Aorta (tissue), 5 donors: Measurements from ENCODE around the gene ATP6V1B1. TPM values are rescaled to one million over a fixed set of nuclear protein-coding genes. Genes with fewer than 3 reads are reported as not detected.

ENCODE experiments used
- ATAC-seq: fragments of 200-7000 bp; cut with Tn5 transposase; one replicate; pipeline ENCODE4 v1.9.1; 2022; ENCODE audit warnings: moderate library complexity; ENCODE audit not compliant: low FRiP score
- DNase-seq, 2 donors: peaks; one replicate each; pipeline ENCODE4 v3.0.0-alpha.2; 2020
- H3K27ac ChIP-seq, 2 donors: one replicate each; pipeline ENCODE4 v1.5.1; 2013; ENCODE audit warnings: low read length in 2 of 2, mild to moderate bottlenecking in 2 of 2, moderate library complexity in 2 of 2, control low read depth in 1 of 2, inconsistent platforms in 1 of 2, low read depth in 1 of 2
- H3K27me3 ChIP-seq, 2 donors: one replicate each; pipeline ENCODE4 v1.6.1; 2013; ENCODE audit warnings: control low read depth in 1 of 2, low read length in 1 of 2, mild to moderate bottlenecking in 1 of 2, moderate library complexity in 1 of 2; ENCODE audit not compliant: insufficient read depth in 2 of 2, control insufficient read depth in 1 of 2
- H3K36me3 ChIP-seq, 2 donors: one replicate each; pipeline ENCODE4 v1.6.1; 2013; ENCODE audit warnings: control low read depth in 1 of 2, low read length in 1 of 2, mild to moderate bottlenecking in 1 of 2; ENCODE audit not compliant: insufficient read depth in 2 of 2, control insufficient read depth in 1 of 2
- H3K4me1 ChIP-seq, 2 donors: one replicate each; pipeline ENCODE4 v1.6.1; 2013; ENCODE audit warnings: low read length in 2 of 2, control low read depth in 1 of 2, mild to moderate bottlenecking in 1 of 2, moderate library complexity in 1 of 2; ENCODE audit not compliant: insufficient read depth in 2 of 2, control insufficient read depth in 1 of 2
- H3K4me3 ChIP-seq, 2 donors: one replicate each; pipeline ENCODE4 v1.5.1; 2013; ENCODE audit warnings: low read length in 2 of 2, control low read depth in 1 of 2, mild to moderate bottlenecking in 1 of 2
- H3K9me3 ChIP-seq: one replicate; pipeline ENCODE4 v1.6.1; 2013; ENCODE audit warnings: mild to moderate bottlenecking, low read length; ENCODE audit not compliant: control insufficient read depth
- WGBS, 2 donors: extraction: QIAGEN DNeasy Blood & Tissue Kit; methylation state at CpG; one replicate each; pipeline ENCODE4 v1.1.7; 2013; 5-methylcytosine and 5-hydroxymethylcytosine counted together
- intact Hi-C, 2 donors: fragments of 100-400 bp; cut with DNase I; formaldehyde crosslinking; loops; one replicate each; pipeline versions ENCODE4 v1.14.2 to v1.15.0; 2022
- polyA plus RNA-seq, 2 donors: library from polyadenylated mRNA; stranded (reverse); fragments of 200-250 nt; gene quantifications; one replicate each; pipeline ENCODE4 v1.2.3, GENCODE V29; 2013
- total RNA-seq, 2 donors: library from RNA; stranded (reverse); fragmentation: NEBNext Ultra II Directional; extraction: Animal tissue kit (Norgen Biotek cat#: 25700); gene quantifications; one replicate each; pipeline ENCODE4 v1.2.1, GENCODE V29; 2021
- donor health status: healthy with polysubstance abuse.
- donor health status: Bipolar disorder and iron deficiency.
- donor health status: DM: no; HTN: no; CAD: no.
- donor health status: DM: no; HTN: no; CAD: no.
- donor health status: DM: yes; HTN: yes; CAD: no.

The ATP6V1B1 gene
- total and polyA plus RNA-seq, 4 donors: 1.8 to 6.4 (median 3.1) TPM; not detected in 1

GRCh38 chr2:70931376-70932000 lies 4.2 kb upstream of the ATP6V1B1 start:
- H3K27ac ChIP-seq: no peak overlapping the region
- ATAC-seq (no peak), DNase-seq (no peak)
- H3K36me3 ChIP-seq: no peaks in the 10 kb centered on the region
- H3K27me3 ChIP-seq: no peaks in the 10 kb centered on the region
- intact Hi-C loops: no loop called here
- H3K9me3 ChIP-seq: no peaks in the 10 kb centered on the region
- H3K4me1 ChIP-seq: no peaks in the 10 kb centered on the region
- WGBS, 2 donors: 63 to 72% methylated on average over 9 of the region's 9 CpGs
- H3K4me3 ChIP-seq: no peak overlapping the region

DNA sequence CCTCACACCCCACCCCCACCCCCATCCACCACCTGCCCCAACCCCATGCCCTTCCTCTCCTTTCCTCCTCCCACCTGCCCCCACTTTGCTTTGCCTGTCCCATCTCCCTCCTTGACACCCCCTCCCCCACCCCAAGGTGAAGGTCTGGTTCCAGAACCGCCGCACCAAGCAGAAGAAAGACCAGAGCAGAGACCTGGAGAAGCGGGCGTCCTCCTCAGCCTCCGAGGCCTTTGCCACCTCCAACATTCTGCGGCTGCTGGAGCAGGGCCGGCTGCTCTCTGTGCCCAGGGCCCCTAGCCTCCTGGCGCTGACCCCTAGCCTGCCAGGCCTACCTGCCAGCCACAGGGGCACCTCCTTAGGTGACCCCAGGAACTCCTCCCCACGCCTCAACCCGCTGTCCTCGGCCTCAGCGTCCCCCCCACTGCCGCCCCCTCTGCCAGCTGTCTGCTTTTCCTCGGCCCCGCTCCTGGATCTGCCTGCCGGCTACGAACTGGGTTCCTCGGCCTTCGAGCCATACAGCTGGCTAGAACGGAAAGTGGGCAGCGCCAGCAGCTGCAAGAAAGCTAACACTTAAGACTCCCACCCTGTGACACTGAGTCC lies 3.0 kb upstream of the ATP6V1B1 start:
- Histone ChIP-seq H3K9me3 (no peaks in the 10 kb centered on the region), H3K4me3 (no peak overlapping the region), H3K4me1 (no peaks in the 10 kb centered on the region), H3K27me3 (no peaks in the 10 kb centered on the region), H3K27ac (no peak overlapping the region), H3K36me3 (no peaks in the 10 kb centered on the region)
- intact Hi-C loops: no loop called here
- DNase-seq (no peak), ATAC-seq (no peak)
- WGBS, 2 donors: 90 to 91% methylated on average over 21 of the region's 21 CpGs

DNA sequence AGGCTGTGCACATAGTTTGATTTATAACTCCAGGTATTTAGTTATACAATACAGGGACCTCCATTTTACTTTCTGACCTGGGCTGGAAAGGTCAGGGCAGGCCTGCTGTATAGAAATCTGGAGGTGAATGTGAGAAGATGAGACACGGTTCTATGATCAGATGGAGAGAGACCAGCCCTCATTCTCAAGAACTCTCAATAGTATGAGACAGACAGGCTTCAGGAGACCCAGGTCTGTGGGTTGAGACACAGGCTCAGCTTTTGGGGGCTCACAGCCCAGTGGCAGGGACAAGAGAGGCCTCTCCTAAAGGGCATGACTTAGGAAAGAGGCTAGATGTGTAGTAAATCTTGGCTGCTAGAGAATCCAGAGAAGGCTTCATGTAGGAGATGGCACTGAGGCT lies 719 bp upstream of the ATP6V1B1 start:
- no peak for DNase-seq
- H3K27me3 ChIP-seq: no peaks in the 10 kb centered on the region
- intact Hi-C loops: no loop called here

DNA sequence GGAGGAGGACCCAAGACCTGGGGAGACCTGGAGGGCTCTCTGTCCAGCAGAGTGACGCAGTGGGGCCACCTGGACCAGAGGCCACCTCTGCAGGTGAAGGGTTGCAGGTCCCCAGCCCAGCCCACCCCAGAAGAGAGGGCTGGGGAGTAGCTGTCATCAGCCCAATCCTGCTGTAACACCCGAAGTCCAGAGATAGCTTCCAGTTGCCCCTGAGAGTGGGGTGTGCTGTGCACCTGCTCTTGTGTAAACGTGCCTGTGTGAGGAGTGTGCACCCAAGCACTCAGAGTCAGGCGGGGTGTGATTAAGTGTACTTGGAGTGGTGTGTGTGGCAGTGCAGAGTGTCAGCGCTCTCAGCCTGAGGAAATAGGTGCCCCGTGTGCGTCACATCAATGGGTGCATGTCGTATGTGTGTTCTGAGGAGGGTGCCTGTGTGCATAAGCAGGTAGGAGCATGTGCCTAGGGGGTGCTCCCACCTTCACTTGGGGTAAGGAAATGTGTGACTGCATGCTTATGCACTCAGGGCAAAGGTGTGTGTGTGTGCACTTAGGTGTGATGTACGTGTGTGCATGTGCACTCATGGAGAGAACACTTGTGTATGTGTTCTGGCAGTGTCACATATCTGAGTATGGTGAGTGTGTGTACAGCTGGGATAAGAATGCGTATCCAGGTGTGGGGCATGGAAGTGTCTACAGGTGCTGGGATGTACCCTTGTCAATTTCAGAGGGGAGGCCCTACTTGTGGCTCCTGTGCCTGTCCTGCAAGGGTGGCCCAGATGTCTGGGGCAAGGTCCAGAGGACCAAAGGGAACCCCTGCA lies 672 bp downstream of the ATP6V1B1 start:
- no peak overlapping the region for H3K27ac ChIP-seq
- H3K9me3 ChIP-seq: no peaks in the 10 kb centered on the region
- H3K4me1 ChIP-seq: no peaks in the 10 kb centered on the region
- no peak overlapping the region for H3K4me3 ChIP-seq
- no peaks in the 10 kb centered on the region for H3K27me3 ChIP-seq
- WGBS, 2 donors: 82 to 84% methylated on average over 10 of the region's 10 CpGs
- H3K36me3 ChIP-seq: no peaks in the 10 kb centered on the region
- DNase-seq (no peak), ATAC-seq (no peak)
- intact Hi-C loops: no loop called here

More for the DNA sequence above, 719 bp upstream of the ATP6V1B1 start:
- 86 to 89% methylated on average over 1 of the region's 1 CpG for WGBS, 2 donors
- H3K27ac ChIP-seq: no peak overlapping the region
- no peak overlapping the region for H3K4me3 ChIP-seq
- H3K4me1 ChIP-seq: no peaks in the 10 kb centered on the region
- H3K9me3 ChIP-seq: no peaks in the 10 kb centered on the region
- no peak for ATAC-seq
- H3K36me3 ChIP-seq: no peaks in the 10 kb centered on the region

DNA sequence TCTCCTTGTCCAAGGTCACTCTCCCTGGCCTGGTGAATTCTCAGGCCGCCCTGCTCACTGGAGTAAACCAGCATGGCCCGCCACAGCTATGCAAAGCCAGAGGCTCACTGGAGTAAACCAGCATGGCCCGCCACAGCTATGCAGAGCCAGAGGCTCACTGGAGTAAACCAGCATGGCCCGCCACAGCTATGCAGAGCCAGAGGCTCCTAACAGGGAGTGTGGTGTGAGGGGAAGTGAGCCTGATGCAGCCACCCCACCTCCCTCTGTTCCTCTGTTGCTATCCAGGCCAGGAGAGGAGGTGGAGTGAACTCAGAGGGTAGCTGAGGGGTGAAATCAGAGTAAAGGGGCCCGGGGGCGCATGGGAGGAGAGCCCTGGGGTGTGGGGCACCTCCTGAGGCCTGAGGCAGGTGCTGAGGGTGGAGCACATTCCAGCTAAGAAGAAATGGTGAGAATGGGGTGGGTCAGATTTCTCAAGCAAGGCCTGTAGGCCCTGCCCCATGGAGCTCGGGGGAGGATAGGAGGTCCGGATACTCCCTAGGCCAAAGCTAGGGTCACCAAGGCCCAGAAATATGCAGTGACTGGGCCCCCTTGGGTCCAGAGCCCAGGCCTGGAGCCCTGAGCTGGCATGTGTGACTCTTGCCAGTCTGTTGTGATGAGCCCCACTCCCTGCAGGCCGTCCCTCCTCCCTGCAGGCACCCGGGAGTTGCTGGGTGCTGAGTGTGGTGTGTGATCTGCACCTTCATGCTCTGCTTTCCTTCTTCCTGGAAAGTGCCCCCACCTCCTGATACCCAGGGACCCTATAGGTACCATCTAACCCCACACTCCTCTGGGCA lies 1.5 kb downstream of the ATP6V1B1 start:
- Histone ChIP-seq H3K4me1 (no peaks in the 10 kb centered on the region), H3K9me3 (no peaks in the 10 kb centered on the region), H3K36me3 (no peaks in the 10 kb centered on the region), H3K27ac (no peak overlapping the region), H3K27me3 (no peaks in the 10 kb centered on the region), H3K4me3 (no peak overlapping the region)
- intact Hi-C loops: no loop called here
- WGBS, 2 donors: 69 to 82% methylated on average over 10 of the region's 10 CpGs
- ATAC-seq (no peak), DNase-seq (no peak)

GRCh38 chr2:70937866-70938585 lies 2.3 kb downstream of the ATP6V1B1 start:
- H3K4me1 ChIP-seq: no peaks in the 10 kb centered on the region
- H3K9me3 ChIP-seq: no peaks in the 10 kb centered on the region
- H3K27ac ChIP-seq: no peak overlapping the region
- no peak overlapping the region for H3K4me3 ChIP-seq
- peak in 1 of 2 donors; percentile 51 for DNase-seq
- ATAC-seq: no peak
- 76 to 85% methylated on average over 10 of the region's 10 CpGs for WGBS, 2 donors
- no peaks in the 10 kb centered on the region for H3K36me3 ChIP-seq
- intact Hi-C loops: no loop called here
- H3K27me3 ChIP-seq: no peaks in the 10 kb centered on the region

- Histone ChIP-seq H3K4me3 (no peak overlapping the region), H3K27ac (no peak overlapping the region), H3K4me1 (no peaks in the 10 kb centered on the region), H3K9me3 (no peaks in the 10 kb centered on the region), H3K27me3 (no peaks in the 10 kb centered on the region), H3K36me3 (no peaks in the 10 kb centered on the region)
- no peak for ATAC-seq
- WGBS, 2 donors: 33 to 40% methylated on average over 3 of the region's 3 CpGs
- DNase-seq: no peak
- intact Hi-C loops: no loop called here
Observed at GRCh38 chr2:70938586-70938950, 2.9 kb downstream of the ATP6V1B1 start.
